Suprapubic skin (tissue), 3 donors: ENCODE results near the gene PRICKLE1.

ENCODE experiments used
- EP300 ChIP-seq: sonication (generic); formaldehyde crosslinking; IDR thresholded peaks from one replicate; pipeline ENCODE4 v1.6.1; 2017; ENCODE audit warnings: antibody characterized with exemption
- POLR2A ChIP-seq, 2 donors: fragments of 450-650 bp; IDR thresholded peaks; one replicate each; pipeline ENCODE4 v1.6.1; 2017; ENCODE audit warnings: antibody characterized with exemption in 2 of 2, mild to moderate bottlenecking in 2 of 2, moderate library complexity in 2 of 2
- TF ChIP-seq, protein P1 (sequence below), 2 donors: fragments of 200-600 bp in 1 of 2; fragments of 450-650 bp in 1 of 2; sonication (generic) in 1 of 2; IDR thresholded peaks; one replicate each; pipeline ENCODE4 v1.5.1; 2016 to 2019; ENCODE audit warnings: antibody characterized with exemption in 2 of 2, mild to moderate bottlenecking in 1 of 2, moderate library complexity in 1 of 2

DNA sequence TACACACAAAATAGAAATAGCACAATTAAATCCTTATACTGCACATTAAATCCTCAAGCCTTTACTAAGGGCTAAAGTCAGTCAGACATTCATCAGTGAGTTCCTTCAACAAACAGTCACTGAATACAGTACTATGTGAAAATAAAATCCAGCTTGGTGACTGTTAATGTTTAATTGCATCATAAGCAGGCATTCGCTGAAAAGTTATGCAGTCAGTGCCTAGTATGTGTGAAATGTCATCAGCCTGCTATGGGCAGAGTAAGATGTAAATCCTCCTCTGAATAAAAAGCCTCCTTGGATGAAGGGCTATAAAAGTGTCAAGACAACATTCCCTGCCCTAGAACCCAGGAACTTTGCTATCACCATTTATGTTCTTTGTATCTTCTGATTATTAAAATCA, 116.4 kb downstream of the PRICKLE1 start:
- TF ChIP-seq, protein P1, sequence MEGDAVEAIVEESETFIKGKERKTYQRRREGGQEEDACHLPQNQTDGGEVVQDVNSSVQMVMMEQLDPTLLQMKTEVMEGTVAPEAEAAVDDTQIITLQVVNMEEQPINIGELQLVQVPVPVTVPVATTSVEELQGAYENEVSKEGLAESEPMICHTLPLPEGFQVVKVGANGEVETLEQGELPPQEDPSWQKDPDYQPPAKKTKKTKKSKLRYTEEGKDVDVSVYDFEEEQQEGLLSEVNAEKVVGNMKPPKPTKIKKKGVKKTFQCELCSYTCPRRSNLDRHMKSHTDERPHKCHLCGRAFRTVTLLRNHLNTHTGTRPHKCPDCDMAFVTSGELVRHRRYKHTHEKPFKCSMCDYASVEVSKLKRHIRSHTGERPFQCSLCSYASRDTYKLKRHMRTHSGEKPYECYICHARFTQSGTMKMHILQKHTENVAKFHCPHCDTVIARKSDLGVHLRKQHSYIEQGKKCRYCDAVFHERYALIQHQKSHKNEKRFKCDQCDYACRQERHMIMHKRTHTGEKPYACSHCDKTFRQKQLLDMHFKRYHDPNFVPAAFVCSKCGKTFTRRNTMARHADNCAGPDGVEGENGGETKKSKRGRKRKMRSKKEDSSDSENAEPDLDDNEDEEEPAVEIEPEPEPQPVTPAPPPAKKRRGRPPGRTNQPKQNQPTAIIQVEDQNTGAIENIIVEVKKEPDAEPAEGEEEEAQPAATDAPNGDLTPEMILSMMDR (IDR thresholded peaks at IDR 0.05): no peak
- no peak for TF ChIP-seq EP300
- no peak for TF ChIP-seq POLR2A (IDR thresholded peaks at IDR 0.05)
